ENCODE data around the gene STXBP1.

DNA sequence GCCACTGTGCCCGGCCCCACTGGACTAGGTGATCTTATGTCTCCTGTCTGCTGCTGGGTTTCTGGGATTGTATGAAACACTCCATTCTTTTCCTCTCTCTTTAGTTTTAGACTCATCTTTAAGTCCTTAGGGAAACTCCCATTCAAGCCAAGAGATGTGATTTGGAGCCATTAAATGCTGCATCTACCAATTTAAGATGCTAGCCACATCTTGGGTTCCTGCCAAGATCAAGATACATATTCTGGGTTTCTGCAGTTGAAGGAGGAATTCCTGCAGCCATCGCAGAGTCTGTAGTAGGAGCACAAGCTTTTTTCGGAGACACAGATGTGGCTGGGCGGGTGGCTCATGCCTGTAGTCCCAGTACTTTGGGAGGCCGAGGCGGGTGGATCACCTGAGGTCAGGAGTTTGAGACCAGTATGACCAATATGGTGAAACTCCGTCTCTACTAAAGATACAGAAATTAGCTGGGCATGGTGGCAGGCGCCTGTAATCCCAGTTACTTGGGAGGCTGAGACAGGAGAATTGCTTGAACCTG, 23.2 kb downstream of the STXBP1 start:
- TF ChIP-seq CTCF (IDR thresholded peaks at IDR 0.05) = no peak
- TF ChIP-seq POLR2A (IDR thresholded peaks at IDR 0.05) = no peak
